Hematopoietic multipotent progenitor cell treated with erythropoietin and hydrocortisone succinate and interleukin-3 and kit ligand, for 8 days (in vitro differentiated cells): Measurements from ENCODE around the gene ZFP1.

Experiments used
- DNase-seq: peaks from one replicate; pipeline ENCODE4 v3.0.0-alpha.2; 2015

ZFP1 gene

DNA sequence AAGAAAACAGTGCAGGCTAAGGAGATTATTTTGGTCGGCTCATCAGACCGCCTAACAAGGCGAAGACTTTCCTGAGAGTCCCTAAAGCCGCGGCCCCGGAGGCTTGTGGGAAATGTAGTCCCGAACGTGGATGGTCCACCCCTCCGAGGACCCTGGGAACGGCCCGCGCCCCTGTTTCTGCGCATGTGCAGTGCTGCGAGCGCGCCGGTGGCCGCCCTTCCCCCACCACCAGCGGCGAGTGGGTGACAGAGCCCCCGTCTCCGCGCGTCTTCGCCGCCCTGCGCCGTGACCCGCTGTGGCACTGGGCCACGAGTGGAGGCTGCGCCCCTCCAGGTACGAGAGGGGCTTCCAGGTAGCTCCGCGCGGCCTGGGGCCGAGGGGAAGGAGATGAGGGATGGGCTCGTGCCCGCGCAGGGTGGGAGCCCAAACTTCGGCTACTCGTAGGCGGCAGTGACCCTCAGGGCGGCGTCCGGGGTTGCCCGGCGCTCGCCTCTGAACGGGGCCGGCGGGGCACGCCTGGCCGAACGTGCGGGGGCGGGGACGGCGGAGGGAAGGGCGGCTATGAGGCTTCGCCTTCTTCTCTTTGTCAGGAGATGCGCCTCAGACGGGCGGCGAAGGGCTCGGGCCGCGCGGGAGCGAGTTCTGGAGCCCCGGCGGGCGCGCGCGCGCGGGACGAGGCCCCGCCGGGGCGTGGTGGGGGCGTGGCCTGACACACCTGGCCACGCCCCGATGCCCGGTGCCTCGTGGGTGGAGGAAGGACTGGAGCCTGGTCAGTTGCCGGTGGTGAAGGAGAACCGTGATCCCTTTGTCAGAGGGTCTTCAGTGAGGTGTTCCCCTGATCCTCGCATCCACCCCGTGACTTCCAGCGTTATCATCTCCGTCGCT lies at the start of gene ZFP1:
Gene ZFP1 (plus strand): TSS at position 214 of the 885 bp plus-strand sequence. CDS start 4,428 bp downstream, outside the sequence.
- peak; percentile 95 for DNase-seq

DNA sequence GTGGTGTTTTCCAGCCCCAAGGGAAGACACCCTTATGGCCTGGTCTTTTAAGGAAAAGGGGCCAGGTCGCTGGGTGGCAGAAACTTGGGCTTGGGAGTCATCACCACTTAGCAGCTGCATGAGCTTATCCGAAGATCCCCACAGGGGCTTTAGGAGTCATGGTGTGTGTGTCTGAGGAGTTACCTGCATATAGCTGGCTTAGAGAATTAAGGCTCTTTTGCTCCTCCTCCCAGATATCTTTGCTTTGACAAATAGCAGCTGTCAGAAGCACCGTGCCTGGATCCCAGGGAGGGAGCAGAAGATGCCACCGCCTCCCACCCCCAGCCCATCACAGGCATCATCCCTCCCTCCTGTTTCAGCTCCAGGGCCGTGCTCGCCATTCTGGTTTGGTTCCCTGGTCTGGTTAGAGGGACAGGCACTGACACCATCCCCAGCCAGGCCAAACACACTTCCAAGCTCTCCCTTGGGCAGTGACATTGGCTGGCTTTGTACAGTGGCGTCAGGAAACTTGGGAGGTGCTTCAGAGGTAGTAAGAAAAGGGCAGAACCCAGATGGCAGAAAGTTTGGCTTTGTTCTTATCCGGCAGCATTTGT lies 49.2 kb upstream of the ZFP1 start:
- no peak for DNase-seq

DNA sequence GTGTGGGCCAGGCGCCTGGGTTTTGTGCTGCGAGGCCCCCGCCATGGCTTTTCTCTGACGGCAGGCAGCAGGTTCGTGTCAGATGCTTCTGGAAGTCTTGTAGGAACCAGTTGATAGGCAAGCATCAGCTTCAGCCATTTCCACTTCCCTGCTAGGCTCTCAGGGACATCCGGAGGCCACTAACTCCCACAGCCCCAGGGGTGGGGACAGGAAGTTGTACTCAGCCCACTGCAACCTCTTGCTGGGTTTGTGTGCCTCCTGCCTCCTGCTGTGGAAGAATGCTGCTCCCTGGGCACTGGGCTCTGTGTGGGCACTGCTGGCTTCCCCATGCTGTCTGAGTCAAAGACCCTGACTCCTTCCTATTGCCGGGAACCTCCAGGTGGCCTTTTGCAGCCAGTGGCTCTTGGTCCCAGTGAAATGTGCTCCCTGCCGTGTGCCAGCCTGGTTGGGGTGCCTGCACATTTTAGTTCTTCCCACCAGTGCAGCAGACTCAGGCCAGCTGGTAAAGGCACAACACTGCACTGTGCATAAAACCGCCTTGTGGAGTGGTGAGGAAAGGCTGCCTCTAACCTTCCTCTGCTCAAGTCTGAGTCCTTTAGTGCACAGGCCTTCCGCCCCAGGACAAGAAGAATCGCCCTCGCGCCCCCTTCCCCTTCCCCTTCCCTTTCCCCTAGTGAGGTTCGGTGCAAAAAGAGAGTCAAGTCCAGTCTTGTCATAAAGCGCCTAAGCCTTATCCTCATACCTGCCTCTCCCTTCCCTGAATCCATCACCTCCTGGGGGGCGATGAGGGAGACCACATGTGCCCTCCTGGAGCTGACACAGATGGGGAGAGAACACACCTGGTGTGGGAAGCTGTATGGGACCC lies 48.4 kb upstream of the ZFP1 start:
- peak; percentile 55 for DNase-seq

DNA sequence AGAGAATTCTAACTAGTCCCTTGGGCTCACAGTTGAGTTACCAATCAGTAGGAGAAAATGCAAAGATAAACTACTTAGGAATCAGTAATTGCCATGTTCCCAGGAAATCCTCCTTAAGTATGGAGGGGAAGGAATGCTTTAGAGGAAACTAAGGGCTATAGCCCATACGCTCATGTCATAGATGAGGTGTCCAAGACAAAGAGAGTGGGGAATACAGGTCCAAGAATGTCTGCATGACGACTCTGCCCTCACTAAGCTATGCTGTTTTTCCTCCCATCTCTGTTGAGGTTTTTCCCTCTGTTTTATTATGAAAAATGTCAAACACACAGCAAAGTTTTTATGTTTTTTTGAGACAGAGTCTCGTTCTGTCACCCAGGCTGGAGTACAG lies 47.7 kb upstream of the ZFP1 start:
- DNase-seq = no peak

DNA sequence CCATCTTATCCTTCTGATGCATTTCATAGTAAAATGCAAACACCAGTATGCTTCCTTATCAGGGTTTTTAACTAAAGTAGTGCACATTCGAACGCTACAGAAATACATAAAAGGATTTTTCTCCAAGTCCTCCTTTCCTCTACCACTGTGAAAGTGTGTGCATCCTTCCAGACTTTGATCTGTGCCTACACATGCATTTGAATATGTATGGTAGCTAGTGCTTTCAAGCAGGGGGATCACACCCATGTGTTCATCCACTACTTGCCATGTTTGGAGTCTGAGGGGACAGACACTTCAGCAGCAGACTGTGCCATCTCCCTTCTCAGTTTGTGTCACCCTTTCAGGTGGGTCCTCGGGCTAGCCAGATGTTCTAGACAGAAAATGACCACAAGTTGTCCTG lies 46.7 kb upstream of the ZFP1 start:
- DNase-seq = no peak

DNA sequence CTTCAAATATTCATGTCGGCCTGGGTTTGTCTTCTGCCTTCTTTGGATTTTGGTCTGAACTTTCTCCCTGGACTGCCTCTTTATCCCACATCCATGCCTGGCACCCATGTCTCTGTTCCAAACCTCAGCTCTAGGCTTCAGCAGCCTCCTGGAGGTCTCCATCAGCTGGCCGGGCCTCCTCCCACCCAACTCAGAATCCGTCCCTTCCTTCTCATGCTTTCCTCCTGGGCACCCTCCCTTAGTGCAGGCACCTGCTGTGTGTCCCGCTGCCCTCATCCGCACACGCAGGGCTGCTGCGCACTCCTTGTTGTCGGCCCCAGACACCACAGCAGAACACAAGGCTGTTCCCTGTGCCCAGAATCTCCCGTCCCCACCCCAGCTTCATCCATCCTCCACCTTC lies 45.7 kb upstream of the ZFP1 start:
- DNase-seq = no peak

DNA sequence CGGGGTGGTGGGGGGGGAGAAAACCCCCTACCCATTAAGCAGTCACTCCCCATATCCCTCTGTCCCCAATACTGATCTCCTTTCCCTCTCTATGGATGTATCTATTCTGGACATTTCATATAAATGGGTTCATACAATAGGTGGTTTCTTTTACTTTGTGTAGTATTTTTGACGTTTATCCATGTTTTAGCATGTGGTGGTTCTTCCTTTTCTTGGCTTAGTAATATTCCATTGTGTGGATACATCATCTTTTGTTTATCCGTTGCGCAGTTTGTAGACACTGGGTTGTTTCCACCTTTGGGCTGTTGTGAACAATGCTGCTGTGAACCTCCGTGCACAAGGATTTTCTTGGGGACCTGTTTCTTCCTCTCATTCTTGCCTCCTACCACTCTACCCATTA lies 44.3 kb upstream of the ZFP1 start:
- DNase-seq = no peak

DNA sequence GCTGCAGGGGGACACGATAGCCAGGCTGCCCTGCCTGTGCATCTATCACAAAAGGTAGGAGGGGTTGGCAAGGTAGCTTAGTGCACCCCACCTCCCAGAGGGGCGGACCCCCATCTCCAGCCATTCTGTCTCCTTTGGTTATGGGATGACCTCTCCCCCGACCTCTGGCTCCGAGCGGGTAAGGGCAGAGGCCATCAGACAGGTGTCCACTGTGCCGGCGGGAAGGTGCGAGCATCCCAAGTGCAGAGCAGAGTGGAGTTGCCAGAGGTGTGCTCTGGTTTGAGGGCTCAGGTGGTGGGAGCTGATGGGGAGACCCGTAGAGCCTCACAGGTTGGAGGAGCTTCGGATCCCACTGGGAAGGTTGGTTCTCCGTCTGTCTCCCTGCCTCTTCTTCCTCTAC lies 43.5 kb upstream of the ZFP1 start:
- no peak for DNase-seq

DNA sequence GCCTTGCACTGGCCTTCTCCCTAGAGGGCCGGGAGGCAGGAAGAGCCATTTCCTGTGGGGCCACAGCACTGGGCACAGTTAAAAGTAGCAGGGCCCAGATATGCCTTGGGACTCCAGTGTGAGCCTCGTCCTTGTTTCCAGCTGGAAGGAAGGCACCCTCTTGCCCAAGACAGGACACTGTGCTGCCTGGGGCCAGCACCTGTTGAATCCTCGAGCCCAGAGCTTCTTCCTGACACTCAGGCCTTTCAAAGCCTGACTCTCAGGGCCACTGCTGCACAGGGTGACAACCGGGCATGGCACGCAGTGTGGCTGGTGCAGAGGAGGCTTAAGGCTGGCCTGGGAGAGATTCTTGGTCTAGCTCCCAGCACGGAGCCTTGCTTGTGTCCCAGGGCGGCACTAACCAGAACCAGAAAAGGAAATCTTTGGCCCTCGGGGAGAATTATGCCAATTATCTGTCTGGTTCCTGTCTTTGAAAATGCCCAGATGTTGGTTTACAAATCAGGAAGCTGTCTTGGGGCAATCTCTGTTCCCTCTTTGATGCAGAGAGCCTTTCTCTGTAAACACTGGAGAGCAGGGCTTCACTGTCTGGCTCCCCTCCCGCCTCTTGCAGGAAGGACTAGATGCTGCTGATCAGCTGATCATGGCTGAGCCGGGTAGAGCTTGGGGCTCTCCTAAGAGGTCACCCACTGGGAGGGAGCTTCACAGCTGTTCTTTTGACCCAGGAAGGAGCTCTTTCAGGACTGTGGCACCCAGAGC lies 42.8 kb upstream of the ZFP1 start:
- DNase-seq = no peak

DNA sequence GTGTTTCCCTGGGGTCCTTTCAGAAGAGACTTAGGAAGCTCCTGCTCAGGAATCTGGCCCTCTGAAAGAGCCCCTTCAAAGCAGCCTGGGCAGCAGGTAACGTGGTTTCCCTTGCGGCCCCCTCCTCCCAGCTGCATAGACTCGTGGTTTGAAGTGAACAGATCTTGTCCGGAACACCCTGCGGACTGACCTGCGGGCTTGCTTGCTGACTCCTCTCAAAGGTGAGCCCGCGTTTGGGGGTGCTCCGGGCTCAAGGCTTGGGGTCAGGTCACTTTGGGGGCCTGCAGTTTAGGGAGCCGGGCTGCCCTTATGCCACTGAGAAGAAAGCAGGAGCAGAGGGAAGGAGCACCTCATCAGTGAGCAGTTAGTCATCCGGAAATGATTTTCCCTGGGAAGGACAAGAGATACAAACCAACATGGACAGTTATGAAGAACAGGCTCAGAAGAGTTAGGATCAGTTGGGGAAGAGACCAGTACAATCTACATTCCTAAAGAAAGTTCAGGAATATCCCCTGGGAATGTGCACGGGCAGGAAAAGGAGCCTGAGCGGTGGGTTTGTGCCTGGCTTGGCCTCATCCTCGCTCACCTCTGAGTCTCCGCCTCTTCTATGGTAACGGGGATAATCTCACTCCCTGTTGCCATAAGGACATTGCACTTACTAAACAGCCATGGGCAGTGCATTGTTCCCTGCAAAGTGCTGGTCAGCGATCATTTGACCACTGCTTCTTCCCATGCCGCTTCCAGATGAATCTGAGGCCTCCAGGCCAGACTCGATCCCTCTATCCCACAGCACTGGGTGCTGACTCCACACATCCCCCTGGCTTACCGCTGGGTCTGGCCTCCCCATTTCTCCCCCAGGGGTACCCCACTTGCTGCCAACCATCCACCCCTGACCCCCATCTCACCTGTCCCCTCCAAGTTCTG lies 41.7 kb upstream of the ZFP1 start:
- no peak for DNase-seq

DNA sequence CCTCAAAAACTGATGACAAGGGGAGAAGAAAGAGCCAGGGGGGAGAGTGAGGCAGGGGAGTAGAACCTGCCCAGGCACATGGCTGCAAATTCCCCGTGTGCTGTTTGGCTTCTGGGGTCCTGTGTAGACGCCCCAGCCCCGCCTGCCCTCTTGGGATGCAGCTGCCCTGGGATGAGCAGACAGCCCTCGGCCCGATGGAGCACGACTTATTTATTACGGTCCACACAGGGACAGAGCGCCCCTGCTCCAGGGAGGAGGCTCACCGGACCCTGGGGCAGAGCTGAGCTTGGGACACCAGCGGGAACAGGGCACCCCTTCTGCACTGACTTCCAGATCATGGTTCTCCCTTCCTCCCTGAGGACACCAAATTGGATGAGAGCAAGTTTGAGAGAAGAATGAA lies 40.8 kb upstream of the ZFP1 start:
- DNase-seq = no peak

DNA sequence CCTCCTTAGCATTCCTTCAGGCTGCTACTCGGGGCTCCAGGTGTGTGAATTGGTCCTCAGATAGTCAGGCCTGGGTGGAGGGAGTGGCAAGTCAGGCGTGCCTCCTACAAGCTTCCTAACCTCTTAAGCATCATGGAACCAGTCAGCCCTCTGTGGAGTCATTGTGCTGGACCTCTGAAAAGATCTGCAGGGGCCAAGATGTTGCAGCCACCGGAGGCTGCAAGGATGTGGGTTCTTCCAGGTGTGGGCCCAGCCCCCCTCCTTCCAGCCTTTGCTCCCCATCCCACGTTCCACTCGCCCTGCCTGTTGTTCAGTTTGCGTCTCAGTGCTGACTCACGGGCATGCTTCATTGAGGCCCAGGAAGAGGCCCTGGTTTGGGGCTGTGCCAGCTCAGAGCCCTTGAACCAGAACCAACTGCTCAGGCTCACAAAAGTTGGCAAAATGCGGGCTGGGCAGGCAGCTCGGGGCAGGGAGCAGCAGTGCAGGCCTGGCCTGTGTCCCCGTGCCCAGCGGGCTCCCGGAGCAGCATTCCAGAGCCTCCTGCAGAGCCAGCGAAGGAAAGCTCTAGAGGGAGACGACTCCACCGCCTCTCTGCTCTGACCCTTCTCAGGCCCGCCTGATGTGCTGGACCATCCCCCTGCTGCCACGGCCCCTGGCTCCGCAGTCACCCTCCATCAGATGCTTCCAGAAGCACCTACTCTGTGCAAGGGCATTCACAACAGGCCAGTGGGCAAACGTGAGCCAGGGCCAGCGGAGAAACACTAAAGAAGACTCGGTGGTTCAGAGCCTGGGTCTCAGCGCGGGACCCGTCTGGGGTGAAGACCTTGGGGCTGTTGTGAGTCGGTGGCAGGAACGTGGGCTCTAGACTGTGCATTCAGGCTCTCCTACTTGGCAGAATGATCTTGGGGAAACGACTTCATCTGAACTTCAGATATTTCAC lies 39.3 kb upstream of the ZFP1 start:
- DNase-seq = peak; percentile 93

DNA sequence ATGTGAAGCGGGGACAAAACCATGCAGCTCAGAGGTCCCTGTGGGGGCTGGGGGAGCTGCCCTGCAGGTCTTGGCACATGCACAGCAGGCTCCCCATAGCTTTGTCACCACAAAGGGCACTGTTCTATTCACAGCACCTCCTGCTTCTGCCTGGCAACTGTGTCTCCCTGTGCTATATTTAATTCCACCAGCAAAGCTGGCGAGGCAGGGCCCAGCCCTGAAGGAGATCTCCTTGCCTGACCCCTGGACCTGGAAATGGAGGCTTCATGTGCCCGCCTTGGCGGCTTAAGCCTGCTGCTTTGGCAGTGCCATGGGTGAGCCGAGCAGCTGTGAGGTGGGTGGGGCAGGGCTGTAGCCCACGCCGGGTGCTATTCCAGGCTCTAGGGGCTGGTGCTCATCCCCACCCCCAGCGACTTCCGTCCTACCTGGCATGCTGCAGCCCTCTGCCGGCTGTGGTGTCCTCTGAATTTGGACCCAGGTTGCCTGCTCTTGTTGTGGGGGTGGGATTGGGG lies 38.5 kb upstream of the ZFP1 start:
- peak; percentile 57 for DNase-seq

DNA sequence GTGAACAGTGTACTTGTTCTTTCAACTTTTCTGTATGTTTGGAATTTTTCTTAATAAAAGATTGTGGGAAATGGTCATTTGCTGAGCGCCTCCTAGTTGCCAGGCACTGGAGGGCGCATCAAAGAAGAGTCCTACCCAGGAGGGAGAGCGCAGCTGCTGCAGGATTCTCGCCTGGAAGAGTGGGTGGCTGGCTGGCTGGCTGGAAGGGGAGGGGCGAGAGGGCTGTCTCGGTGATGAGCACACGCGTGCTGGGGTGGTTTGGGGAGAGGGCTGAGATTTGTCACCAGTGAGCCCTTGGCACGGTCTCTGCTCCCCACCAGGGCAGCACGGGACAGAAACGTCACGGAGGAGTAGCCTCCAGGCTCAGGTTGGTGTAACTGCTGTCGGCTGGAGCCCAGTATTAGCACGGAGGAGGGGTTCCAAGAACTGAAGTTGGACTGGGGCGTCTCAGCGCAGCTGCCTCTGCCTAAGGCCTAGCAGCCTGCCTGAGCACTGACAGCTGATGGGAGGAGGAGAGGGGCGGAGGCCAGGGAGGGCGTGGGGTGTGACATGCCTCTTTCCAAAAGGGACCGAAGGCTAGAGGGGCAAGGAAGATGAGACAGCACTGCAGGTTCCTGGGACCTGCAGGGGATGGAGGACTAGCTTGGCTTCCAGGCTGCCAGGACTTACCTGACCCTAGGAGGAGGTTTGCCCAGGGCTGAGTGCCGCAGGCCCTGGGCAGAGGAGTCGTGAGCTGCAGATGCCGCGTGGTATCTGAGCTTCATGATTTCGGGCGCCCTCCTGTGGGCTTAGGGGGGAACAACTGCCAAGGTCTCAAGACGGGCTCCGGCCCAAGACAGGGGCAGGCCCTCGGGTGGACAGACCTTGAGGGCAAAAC lies 37.4 kb upstream of the ZFP1 start:
- DNase-seq = peak; percentile 93

DNA sequence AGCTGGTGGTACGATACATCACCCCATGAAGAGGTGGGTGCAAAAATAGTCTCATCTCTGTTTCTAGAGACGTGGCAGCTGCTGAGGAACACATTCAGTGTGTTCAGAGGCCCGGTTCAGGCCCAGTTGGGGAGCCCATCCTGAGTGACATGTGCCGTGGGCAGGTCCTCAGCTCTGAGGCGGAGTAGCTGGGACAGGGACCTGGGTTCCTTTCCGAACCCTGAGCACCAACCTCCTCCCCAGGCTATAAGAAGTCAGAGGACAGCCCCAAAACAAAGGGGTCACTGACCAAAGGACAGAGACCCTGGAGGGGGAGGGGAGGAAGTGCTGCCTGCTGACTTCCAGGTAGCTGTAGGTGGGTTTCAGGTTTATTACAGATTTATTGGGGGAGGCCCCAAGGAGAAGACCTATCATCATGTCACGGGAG lies 36.8 kb upstream of the ZFP1 start:
- no peak for DNase-seq

DNA sequence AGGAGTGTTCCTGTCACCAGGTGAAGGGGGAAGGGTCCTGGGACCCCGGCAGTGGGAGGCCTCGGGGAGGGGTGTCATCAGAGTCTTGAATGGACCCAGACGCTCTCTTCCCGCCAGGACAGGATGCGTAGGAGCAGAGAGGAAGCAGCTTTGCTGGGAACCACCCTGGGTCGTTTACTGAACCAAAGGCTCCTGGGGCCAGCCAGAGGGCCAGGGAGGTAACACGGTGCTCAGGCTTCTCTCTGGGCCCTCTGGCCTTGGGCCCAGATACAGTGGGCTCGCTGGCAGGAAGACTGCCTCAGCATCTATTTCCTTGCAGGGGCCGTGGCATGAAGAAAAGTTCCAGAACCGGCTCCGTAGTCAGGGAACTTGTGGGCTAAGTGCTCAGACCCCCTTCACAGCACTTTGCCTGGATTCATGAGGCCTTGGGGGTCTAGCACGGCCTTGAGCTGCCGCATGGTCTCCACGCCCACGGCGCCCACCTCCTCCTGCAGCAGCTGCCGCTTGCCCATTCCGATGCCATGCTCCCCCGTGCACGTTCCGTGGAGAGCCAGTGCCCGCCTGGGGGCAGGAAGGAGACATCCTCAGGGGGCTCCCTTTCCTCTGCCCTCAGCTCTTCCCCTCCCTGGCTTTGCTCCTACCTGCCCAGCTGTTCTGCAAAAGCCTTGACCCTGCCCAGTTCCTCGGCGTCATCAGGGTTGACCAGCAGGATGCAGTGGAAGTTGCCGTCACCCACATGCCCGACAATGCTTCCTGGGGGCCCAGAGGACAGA lies 36.2 kb upstream of the ZFP1 start:
- DNase-seq = no peak

DNA sequence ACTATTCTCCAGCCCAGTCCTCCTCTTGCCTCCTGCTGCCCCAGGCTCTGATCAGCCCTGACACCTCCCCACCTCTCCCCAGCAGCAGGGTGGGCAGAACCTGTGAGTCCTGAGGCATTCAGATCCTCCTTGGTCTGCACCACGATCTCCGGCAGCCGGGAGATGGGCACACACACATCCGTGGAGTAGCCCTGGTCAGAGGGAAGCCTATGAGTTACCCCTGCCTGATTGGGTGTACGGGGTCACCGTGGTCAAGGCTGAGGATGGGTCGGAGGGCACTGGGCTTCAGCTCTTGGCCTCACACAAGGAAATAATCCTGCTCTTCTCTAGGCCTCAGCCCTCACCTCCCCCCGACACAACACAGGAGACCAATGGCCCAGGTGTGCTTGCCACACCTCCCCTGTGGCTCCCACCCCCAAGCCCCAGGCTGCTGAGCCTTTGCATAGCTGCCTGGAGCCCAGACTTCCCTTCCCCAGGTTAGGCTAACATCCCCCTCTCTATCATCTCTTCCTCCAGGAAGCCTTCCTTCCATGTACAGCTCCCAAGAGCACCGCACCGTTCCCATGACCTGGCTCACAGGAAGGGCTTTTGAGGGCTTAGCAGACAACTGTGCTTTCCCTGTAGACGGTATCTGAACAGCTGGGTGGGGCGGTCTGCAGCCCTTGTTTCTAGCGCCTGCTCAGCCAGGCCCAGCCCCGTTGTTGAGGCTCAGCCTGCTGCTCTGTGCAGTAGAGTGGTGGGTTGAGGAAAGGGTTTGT lies 35.4 kb upstream of the ZFP1 start:
- DNase-seq = peak; percentile 66
